Measurements from ENCODE around the gene ZNF836. TPM values are rescaled to one million over a fixed set of nuclear protein-coding genes. Genes with fewer than 3 reads are reported as not detected.

ZNF836 gene
- total RNA-seq, 6 experiments from 2014 or later: 1.5 to 3.7 (median 2.8) TPM

- WGBS (ENCODE audit: insufficient coverage, low coverage, low lambda C conversion rate, missing lambda C conversion rate): 71% methylated on average over 9 of the region's 10 CpGs
- no peaks in the 10 kb centered on the region for H3K27me3 ChIP-seq
- no peaks in the 10 kb centered on the region for H3K36me3 ChIP-seq
- no peak overlapping the region for H3K27ac ChIP-seq
- H3K9me3 ChIP-seq: no peaks in the 10 kb centered on the region
- no peaks in the 10 kb centered on the region for H3K4me1 ChIP-seq
- DNase-seq (no peak), ATAC-seq (no peak)
- TF ChIP-seq CTCF (IDR thresholded peaks at IDR 0.05) (no peak), POLR2A (IDR thresholded peaks at IDR 0.05) (no peak)
- intact Hi-C loops (cut with DNase I): no loop called here
- no peak overlapping the region for H3K4me3 ChIP-seq
Observed at GRCh38 chr19:52176574-52176973, 5.2 kb upstream of the ZNF836 start.

GRCh38 chr19:52172347-52172746 is 926 bp upstream of the ZNF836 start:
- Histone ChIP-seq H3K9me3 (peaks cover 0 to 5% (median 0%) of the 10 kb centered on the region in 4 donors), H3K27me3 (no peaks in the 10 kb centered on the region), H3K4me3 (no peak overlapping the region), H3K27ac (no peak overlapping the region), H3K4me1 (no peaks in the 10 kb centered on the region), H3K36me3 (peaks cover 0 to 8% (median 2%) of the 10 kb centered on the region in 4 donors)
- TF ChIP-seq POLR2A (IDR thresholded peaks at IDR 0.05): no peak
- TF ChIP-seq CTCF (IDR thresholded peaks at IDR 0.05): no peak
- 100% methylated on average over 1 of the region's 1 CpG for WGBS (ENCODE audit: insufficient coverage, low coverage, low lambda C conversion rate, missing lambda C conversion rate)
- no peak for DNase-seq
- intact Hi-C loops (cut with DNase I): no loop called here
- ATAC-seq: no peak

GRCh38 chr19:52170863-52171320 is 529 bp downstream of the ZNF836 start:
- no peaks in the 10 kb centered on the region for H3K4me1 ChIP-seq
- H3K36me3 ChIP-seq: peaks cover 0 to 9% (median 3%) of the 10 kb centered on the region in 4 donors
- H3K27ac ChIP-seq: peak overlapping the region; percentile 59 to 72 (median 60)
- peak; percentile 48 to 70 (median 48) for DNase-seq
- peak overlapping the region; percentile 80 to 87 (median 86) for H3K4me3 ChIP-seq
- H3K27me3 ChIP-seq: no peaks in the 10 kb centered on the region
- peaks cover 0 to 5% (median 0%) of the 10 kb centered on the region in 4 donors for H3K9me3 ChIP-seq
- 0% methylated on average over 14 of the region's 22 CpGs for WGBS (ENCODE audit: insufficient coverage, low coverage, low lambda C conversion rate, missing lambda C conversion rate)
- TF ChIP-seq POLR2A (IDR thresholded peaks at IDR 0.05) (no peak), CTCF (IDR thresholded peaks at IDR 0.05) (no peak)
- peak; percentile 42 to 57 (median 47) for ATAC-seq
- intact Hi-C loops (cut with DNase I): no loop called here

- no peaks in the 10 kb centered on the region for H3K4me1 ChIP-seq
- peak in 2 of 4 donors; percentile 11 to 20 for ATAC-seq
- H3K9me3 ChIP-seq: peaks cover 0 to 5% (median 0%) of the 10 kb centered on the region in 4 donors
- 2% methylated on average over 5 of the region's 5 CpGs for WGBS (ENCODE audit: insufficient coverage, low coverage, low lambda C conversion rate, missing lambda C conversion rate)
- no peak for DNase-seq
- H3K4me3 ChIP-seq: peak overlapping the region; percentile 80 to 87 (median 86)
- peaks cover 0 to 9% (median 3%) of the 10 kb centered on the region in 4 donors for H3K36me3 ChIP-seq
- TF ChIP-seq POLR2A (IDR thresholded peaks at IDR 0.05) (no peak), CTCF (IDR thresholded peaks at IDR 0.05) (no peak)
- H3K27ac ChIP-seq: no peak overlapping the region
- intact Hi-C loops (cut with DNase I): no loop called here
- H3K27me3 ChIP-seq: no peaks in the 10 kb centered on the region
Observed at GRCh38 chr19:52170304-52170703, 1.1 kb downstream of the ZNF836 start.

All from right lobe of liver (tissue), 6 donors.